ENCODE data around the gene KCNJ18.
"Not testable (repeated sequence)": the region's sequence is repeated elsewhere in the genome, so short reads cannot be mapped to it uniquely, and the experiment has no call there.

KCNJ18 gene

GRCh38 chr17:21691883-21692703 is at the start of gene KCNJ18:
KCNJ18 (plus strand) TSS chr17:21692523; CDS start chr17:21702787, 10,264 bp downstream.
- H3K36me3 ChIP-seq (ENCODE audit: control insufficient read depth in 2 of 2, insufficient read depth in 2 of 2, low read length in 2 of 2); H3K9ac ChIP-seq (ENCODE audit: low read length in 2 of 2); H3K4me1 ChIP-seq (ENCODE audit: control insufficient read depth, insufficient read depth, low read length); H3K27me3 ChIP-seq (ENCODE audit: control insufficient read depth in 1 of 2, insufficient read depth in 2 of 2, low read length in 2 of 2); H3K27ac ChIP-seq (ENCODE audit: low read length); H3K4me3 ChIP-seq (ENCODE audit: low read length in 2 of 2); H3K9me3 ChIP-seq (ENCODE audit: control insufficient read depth in 2 of 2, low read length in 2 of 2): not testable (repeated sequence)

GRCh38 chr17:21648125-21648524 is 44.2 kb upstream of the KCNJ18 start:
- not testable (repeated sequence) for H3K27me3 ChIP-seq (ENCODE audit: control insufficient read depth in 1 of 2, insufficient read depth in 2 of 2, low read length in 2 of 2); H3K4me1 ChIP-seq (ENCODE audit: control insufficient read depth, insufficient read depth, low read length); H3K4me3 ChIP-seq (ENCODE audit: low read length in 2 of 2); H3K9me3 ChIP-seq (ENCODE audit: control insufficient read depth in 2 of 2, low read length in 2 of 2); H3K9ac ChIP-seq (ENCODE audit: low read length in 2 of 2); H3K36me3 ChIP-seq (ENCODE audit: control insufficient read depth in 2 of 2, insufficient read depth in 2 of 2, low read length in 2 of 2); H3K27ac ChIP-seq (ENCODE audit: low read length)

- H3K27me3 ChIP-seq (ENCODE audit: control insufficient read depth in 1 of 2, insufficient read depth in 2 of 2, low read length in 2 of 2); H3K36me3 ChIP-seq (ENCODE audit: control insufficient read depth in 2 of 2, insufficient read depth in 2 of 2, low read length in 2 of 2); H3K4me3 ChIP-seq (ENCODE audit: low read length in 2 of 2); H3K4me1 ChIP-seq (ENCODE audit: control insufficient read depth, insufficient read depth, low read length); H3K9ac ChIP-seq (ENCODE audit: low read length in 2 of 2); H3K9me3 ChIP-seq (ENCODE audit: control insufficient read depth in 2 of 2, low read length in 2 of 2); H3K27ac ChIP-seq (ENCODE audit: low read length): not testable (repeated sequence)
Measured at GRCh38 chr17:21650043-21650442, 42.3 kb upstream of the KCNJ18 start.

- H3K4me1 ChIP-seq (ENCODE audit: control insufficient read depth, insufficient read depth, low read length); H3K4me3 ChIP-seq (ENCODE audit: low read length in 2 of 2); H3K9me3 ChIP-seq (ENCODE audit: control insufficient read depth in 2 of 2, low read length in 2 of 2): not testable (repeated sequence)
Measured at GRCh38 chr17:21652049-21652448, 40.3 kb upstream of the KCNJ18 start.

GRCh38 chr17:21653211-21653610 is 39.1 kb upstream of the KCNJ18 start:
- not testable (repeated sequence) for H3K27me3 ChIP-seq (ENCODE audit: control insufficient read depth in 1 of 2, insufficient read depth in 2 of 2, low read length in 2 of 2); H3K9me3 ChIP-seq (ENCODE audit: control insufficient read depth in 2 of 2, low read length in 2 of 2); H3K9ac ChIP-seq (ENCODE audit: low read length in 2 of 2); H3K27ac ChIP-seq (ENCODE audit: low read length); H3K4me1 ChIP-seq (ENCODE audit: control insufficient read depth, insufficient read depth, low read length); H3K36me3 ChIP-seq (ENCODE audit: control insufficient read depth in 2 of 2, insufficient read depth in 2 of 2, low read length in 2 of 2); H3K4me3 ChIP-seq (ENCODE audit: low read length in 2 of 2)

More at GRCh38 chr17:21652049-21652448, 40.3 kb upstream of the KCNJ18 start:
- H3K36me3 ChIP-seq (ENCODE audit: control insufficient read depth in 2 of 2, insufficient read depth in 2 of 2, low read length in 2 of 2); H3K27me3 ChIP-seq (ENCODE audit: control insufficient read depth in 1 of 2, insufficient read depth in 2 of 2, low read length in 2 of 2); H3K9ac ChIP-seq (ENCODE audit: low read length in 2 of 2); H3K27ac ChIP-seq (ENCODE audit: low read length): not testable (repeated sequence)

- not testable (repeated sequence) for H3K4me1 ChIP-seq (ENCODE audit: control insufficient read depth, insufficient read depth, low read length); H3K36me3 ChIP-seq (ENCODE audit: control insufficient read depth in 2 of 2, insufficient read depth in 2 of 2, low read length in 2 of 2); H3K27me3 ChIP-seq (ENCODE audit: control insufficient read depth in 1 of 2, insufficient read depth in 2 of 2, low read length in 2 of 2); H3K9ac ChIP-seq (ENCODE audit: low read length in 2 of 2); H3K9me3 ChIP-seq (ENCODE audit: control insufficient read depth in 2 of 2, low read length in 2 of 2); H3K27ac ChIP-seq (ENCODE audit: low read length); H3K4me3 ChIP-seq (ENCODE audit: low read length in 2 of 2)
Measured at GRCh38 chr17:21656518-21657309, 35.6 kb upstream of the KCNJ18 start.

GRCh38 chr17:21659635-21660034 is 32.7 kb upstream of the KCNJ18 start:
- not testable (repeated sequence) for H3K9me3 ChIP-seq (ENCODE audit: control insufficient read depth in 2 of 2, low read length in 2 of 2); H3K4me3 ChIP-seq (ENCODE audit: low read length in 2 of 2); H3K27ac ChIP-seq (ENCODE audit: low read length)

GRCh38 chr17:21661455-21661854 is 30.9 kb upstream of the KCNJ18 start:
- not testable (repeated sequence) for H3K4me1 ChIP-seq (ENCODE audit: control insufficient read depth, insufficient read depth, low read length)

More at GRCh38 chr17:21659635-21660034, 32.7 kb upstream of the KCNJ18 start:
- H3K27me3 ChIP-seq (ENCODE audit: control insufficient read depth in 1 of 2, insufficient read depth in 2 of 2, low read length in 2 of 2); H3K36me3 ChIP-seq (ENCODE audit: control insufficient read depth in 2 of 2, insufficient read depth in 2 of 2, low read length in 2 of 2); H3K4me1 ChIP-seq (ENCODE audit: control insufficient read depth, insufficient read depth, low read length); H3K9ac ChIP-seq (ENCODE audit: low read length in 2 of 2): not testable (repeated sequence)

GRCh38 chr17:21663166-21663565 is 29.2 kb upstream of the KCNJ18 start:
- H3K4me1 ChIP-seq (ENCODE audit: control insufficient read depth, insufficient read depth, low read length); H3K9ac ChIP-seq (ENCODE audit: low read length in 2 of 2); H3K4me3 ChIP-seq (ENCODE audit: low read length in 2 of 2); H3K36me3 ChIP-seq (ENCODE audit: control insufficient read depth in 2 of 2, insufficient read depth in 2 of 2, low read length in 2 of 2); H3K9me3 ChIP-seq (ENCODE audit: control insufficient read depth in 2 of 2, low read length in 2 of 2); H3K27me3 ChIP-seq (ENCODE audit: control insufficient read depth in 1 of 2, insufficient read depth in 2 of 2, low read length in 2 of 2); H3K27ac ChIP-seq (ENCODE audit: low read length): not testable (repeated sequence)

More at GRCh38 chr17:21661455-21661854, 30.9 kb upstream of the KCNJ18 start:
- H3K36me3 ChIP-seq (ENCODE audit: control insufficient read depth in 2 of 2, insufficient read depth in 2 of 2, low read length in 2 of 2); H3K4me3 ChIP-seq (ENCODE audit: low read length in 2 of 2); H3K27me3 ChIP-seq (ENCODE audit: control insufficient read depth in 1 of 2, insufficient read depth in 2 of 2, low read length in 2 of 2); H3K9me3 ChIP-seq (ENCODE audit: control insufficient read depth in 2 of 2, low read length in 2 of 2); H3K9ac ChIP-seq (ENCODE audit: low read length in 2 of 2); H3K27ac ChIP-seq (ENCODE audit: low read length): not testable (repeated sequence)

GRCh38 chr17:21663614-21664474 is 28.5 kb upstream of the KCNJ18 start:
- not testable (repeated sequence) for H3K4me3 ChIP-seq (ENCODE audit: low read length in 2 of 2)

More at GRCh38 chr17:21663614-21664474, 28.5 kb upstream of the KCNJ18 start:
- H3K27me3 ChIP-seq (ENCODE audit: control insufficient read depth in 1 of 2, insufficient read depth in 2 of 2, low read length in 2 of 2); H3K27ac ChIP-seq (ENCODE audit: low read length); H3K4me1 ChIP-seq (ENCODE audit: control insufficient read depth, insufficient read depth, low read length); H3K36me3 ChIP-seq (ENCODE audit: control insufficient read depth in 2 of 2, insufficient read depth in 2 of 2, low read length in 2 of 2); H3K9ac ChIP-seq (ENCODE audit: low read length in 2 of 2); H3K9me3 ChIP-seq (ENCODE audit: control insufficient read depth in 2 of 2, low read length in 2 of 2): not testable (repeated sequence)

All from stomach smooth muscle (tissue), 2 donors.